Smooth muscle cell (in vitro differentiated cells): ENCODE measurements around the gene THRAP3. TPM values are rescaled to one million over a fixed set of nuclear protein-coding genes. Genes with fewer than 3 reads are reported as not detected.

Source experiments
- DNase-seq: peaks from one replicate; lab custom pipeline; 2025; ENCODE audit not compliant: unreplicated experiment; lab: John Stamatoyannopoulos, UW
- H2AFZ ChIP-seq: fragments of 200-600 bp; sonication (generic); 2 replicates; pipeline ENCODE4 v1.6.0; 2016; ENCODE audit warnings: antibody characterized with exemption, low read depth, mild to moderate bottlenecking
- H3F3A ChIP-seq: fragments of 200-600 bp; sonication (generic); 2 replicates; pipeline ENCODE4 v1.6.0; 2017; ENCODE audit warnings: antibody characterized with exemption, low read depth
- H3K27ac ChIP-seq: fragments of 200-600 bp; sonication (generic); 2 replicates; pipeline ENCODE4 v1.5.1; 2016; ENCODE audit warnings: low read depth, mild to moderate bottlenecking
- H3K27me3 ChIP-seq: fragments of 200-600 bp; sonication (generic); 2 replicates; pipeline ENCODE4 v1.6.1; 2016; ENCODE audit warnings: low read depth, mild to moderate bottlenecking
- H3K36me3 ChIP-seq: fragments of 200-600 bp; sonication (generic); 2 replicates; pipeline ENCODE4 v1.5.1; 2016; ENCODE audit warnings: low read depth
- H3K4me1 ChIP-seq: fragments of 200-600 bp; sonication (generic); 2 replicates; pipeline ENCODE4 v1.5.1; 2016; ENCODE audit warnings: low read depth
- H3K4me2 ChIP-seq: fragments of 200-600 bp; sonication (generic); 2 replicates; pipeline ENCODE4 v1.6.0; 2016; ENCODE audit warnings: mild to moderate bottlenecking
- H3K4me3 ChIP-seq: fragments of 200-600 bp; sonication (generic); 2 replicates; pipeline ENCODE4 v1.5.1; 2016; ENCODE audit warnings: mild to moderate bottlenecking
- H3K79me2 ChIP-seq: fragments of 200-600 bp; sonication (generic); 2 replicates; pipeline ENCODE4 v1.6.0; 2016; ENCODE audit warnings: low read depth, mild to moderate bottlenecking
- H3K9ac ChIP-seq: fragments of 200-600 bp; sonication (generic); 2 replicates; pipeline ENCODE4 v1.6.0; 2016; ENCODE audit warnings: low read depth
- H3K9me3 ChIP-seq: fragments of 200-600 bp; sonication (generic); replicated peaks from 2 replicates; pipeline ENCODE4 v1.5.1; 2016; ENCODE audit warnings: low read depth
- H4K20me1 ChIP-seq: fragments of 200-600 bp; sonication (generic); 2 replicates; pipeline ENCODE4 v1.6.0; 2016; ENCODE audit warnings: low read depth
- WGBS: methylation state at CpG from one replicate; pipeline ENCODE4 v1.1.7; 2016; ENCODE audit warnings: low lambda C conversion rate; 5-methylcytosine and 5-hydroxymethylcytosine counted together
- polyA plus RNA-seq: library from polyadenylated mRNA; unstranded; fragments of >200 nt; fragmentation: Nextera tagmentation; extraction: Ambion mirVana; gene quantifications from 2 replicates; pipeline ENCODE4 v1.2.1, GENCODE V29; 2016
- total RNA-seq: library from RNA; depleted of rRNA; stranded (reverse); fragments of >200 nt; gene quantifications from 2 replicates; pipeline ENCODE4 v1.2.3, GENCODE V29; 2014
- TF ChIP-seq, protein P1 (sequence below): fragments of 200-600 bp; sonication (generic); IDR thresholded peaks from 2 replicates; pipeline ENCODE4 v1.5.1; 2017; ENCODE audit warnings: borderline replicate concordance, mild to moderate bottlenecking, antibody characterized with exemption; ENCODE audit not compliant: insufficient read depth, poor library complexity, severe bottlenecking

THRAP3 gene
- total and polyA plus RNA-seq, 2 experiments from 2014 or later: 45.1 to 60.5 TPM

DNA sequence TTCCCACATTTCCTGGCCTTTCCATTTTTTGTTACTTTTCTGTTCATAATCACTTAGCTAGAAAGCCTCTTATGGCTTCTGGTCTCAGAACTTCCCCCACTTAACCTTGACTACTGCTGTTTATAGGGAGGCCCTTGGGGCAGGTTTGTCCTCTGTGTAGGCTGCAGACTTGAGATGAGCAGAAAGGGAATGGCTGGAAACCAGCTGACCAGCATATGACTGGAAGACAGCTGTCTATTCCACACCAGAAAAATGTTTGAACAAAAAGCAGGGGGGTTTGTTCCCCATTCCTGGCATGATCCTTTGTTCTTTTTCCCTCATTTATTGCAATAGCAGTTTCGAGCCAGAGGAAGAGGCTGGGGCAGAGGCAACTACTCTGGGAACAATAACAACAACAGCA is 77.0 kb downstream of the THRAP3 start:
- peak overlapping the region; percentile 91 for H3K27ac ChIP-seq
- peaks cover 11% of the 10 kb centered on the region for H3K36me3 ChIP-seq
- WGBS: 90% methylated on average over 1 of the region's 1 CpG
- TF ChIP-seq, protein P1, sequence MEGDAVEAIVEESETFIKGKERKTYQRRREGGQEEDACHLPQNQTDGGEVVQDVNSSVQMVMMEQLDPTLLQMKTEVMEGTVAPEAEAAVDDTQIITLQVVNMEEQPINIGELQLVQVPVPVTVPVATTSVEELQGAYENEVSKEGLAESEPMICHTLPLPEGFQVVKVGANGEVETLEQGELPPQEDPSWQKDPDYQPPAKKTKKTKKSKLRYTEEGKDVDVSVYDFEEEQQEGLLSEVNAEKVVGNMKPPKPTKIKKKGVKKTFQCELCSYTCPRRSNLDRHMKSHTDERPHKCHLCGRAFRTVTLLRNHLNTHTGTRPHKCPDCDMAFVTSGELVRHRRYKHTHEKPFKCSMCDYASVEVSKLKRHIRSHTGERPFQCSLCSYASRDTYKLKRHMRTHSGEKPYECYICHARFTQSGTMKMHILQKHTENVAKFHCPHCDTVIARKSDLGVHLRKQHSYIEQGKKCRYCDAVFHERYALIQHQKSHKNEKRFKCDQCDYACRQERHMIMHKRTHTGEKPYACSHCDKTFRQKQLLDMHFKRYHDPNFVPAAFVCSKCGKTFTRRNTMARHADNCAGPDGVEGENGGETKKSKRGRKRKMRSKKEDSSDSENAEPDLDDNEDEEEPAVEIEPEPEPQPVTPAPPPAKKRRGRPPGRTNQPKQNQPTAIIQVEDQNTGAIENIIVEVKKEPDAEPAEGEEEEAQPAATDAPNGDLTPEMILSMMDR: no peak
- H3F3A ChIP-seq: peaks cover 35% of the 10 kb centered on the region
- H3K27me3 ChIP-seq: no peaks in the 10 kb centered on the region
- H3K9ac ChIP-seq: no peak overlapping the region
- peaks cover 3% of the 10 kb centered on the region for H3K4me1 ChIP-seq
- H3K4me2 ChIP-seq: no peak overlapping the region
- no peaks in the 10 kb centered on the region for H3K79me2 ChIP-seq
- no peaks in the 10 kb centered on the region for H3K9me3 ChIP-seq
- H4K20me1 ChIP-seq: peaks cover 17% of the 10 kb centered on the region
- no peak for DNase-seq
- no peak overlapping the region for H3K4me3 ChIP-seq
- H2AFZ ChIP-seq: no peak overlapping the region

DNA sequence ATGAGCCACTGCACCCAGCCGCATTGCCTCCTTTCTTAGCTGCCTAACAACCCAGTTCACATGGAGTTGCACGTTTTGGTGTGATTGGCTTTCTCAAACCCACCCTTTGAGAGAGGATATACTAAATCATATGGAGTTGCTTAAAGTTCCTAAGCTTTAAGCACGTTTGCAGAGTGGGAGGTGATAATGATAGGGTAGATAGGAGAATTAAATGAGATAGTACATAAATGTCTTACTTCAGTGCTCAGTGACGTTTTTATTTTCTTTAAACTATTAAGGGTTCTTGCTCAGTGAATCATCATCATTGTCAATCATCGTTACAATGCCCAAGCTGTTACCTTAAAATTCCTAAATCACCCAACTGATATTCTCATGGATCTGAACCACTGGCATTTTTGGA is 79.0 kb downstream of the THRAP3 start:
- no peak for DNase-seq
- TF ChIP-seq, protein P1: no peak
- no peaks in the 10 kb centered on the region for H3K27me3 ChIP-seq
- H3K9ac ChIP-seq: no peak overlapping the region
- no peak overlapping the region for H3K4me2 ChIP-seq
- 72% methylated on average over 5 of the region's 5 CpGs for WGBS
- H3K79me2 ChIP-seq: peaks cover 7% of the 10 kb centered on the region
- no peak overlapping the region for H3K4me3 ChIP-seq
- H3K36me3 ChIP-seq: peaks cover 11% of the 10 kb centered on the region
- no peaks in the 10 kb centered on the region for H3K9me3 ChIP-seq
- H4K20me1 ChIP-seq: peaks cover 28% of the 10 kb centered on the region
- no peak overlapping the region for H3K27ac ChIP-seq
- H2AFZ ChIP-seq: no peak overlapping the region
- H3K4me1 ChIP-seq: peaks cover 10% of the 10 kb centered on the region
- peaks cover 35% of the 10 kb centered on the region for H3F3A ChIP-seq

DNA sequence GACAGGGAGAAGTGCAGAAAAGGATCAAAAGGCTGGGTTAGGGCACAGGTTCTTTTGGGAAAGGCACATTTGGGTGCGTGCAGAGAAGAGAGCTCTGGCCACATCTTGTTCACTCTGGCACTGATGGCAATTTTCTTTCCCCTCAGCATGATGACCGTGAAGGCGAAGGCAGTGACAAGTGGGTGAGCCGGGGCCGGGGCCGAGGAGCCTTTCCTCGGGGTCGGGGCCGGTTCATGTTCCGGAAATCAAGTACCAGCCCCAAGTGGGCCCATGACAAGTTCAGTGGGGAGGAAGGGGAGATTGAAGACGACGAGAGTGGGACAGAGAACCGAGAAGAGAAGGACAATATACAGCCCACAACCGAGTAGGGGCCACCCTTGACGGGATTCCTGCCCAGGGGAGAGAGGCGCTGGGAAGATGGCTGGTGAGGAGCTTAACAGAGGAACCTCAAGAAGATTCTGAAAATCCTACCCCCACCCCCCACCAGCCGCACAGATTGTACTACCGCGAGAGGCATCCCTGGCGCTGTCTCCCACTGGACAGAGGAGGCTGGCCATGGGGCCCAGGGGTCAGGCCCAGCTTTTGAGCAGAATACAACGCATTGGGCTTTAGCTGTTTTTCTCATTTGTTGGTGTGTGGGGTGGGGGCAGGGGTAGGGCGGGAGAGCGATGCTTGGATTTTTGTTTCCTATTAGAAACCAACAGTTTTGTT is 79.6 kb downstream of the THRAP3 start:
- Histone ChIP-seq H3K27ac (no peak overlapping the region), H3K9ac (no peak overlapping the region), H3K36me3 (peaks cover 11% of the 10 kb centered on the region), H3F3A (peaks cover 35% of the 10 kb centered on the region), H3K4me2 (no peak overlapping the region), H3K4me3 (no peak overlapping the region), H4K20me1 (peaks cover 30% of the 10 kb centered on the region), H3K9me3 (no peaks in the 10 kb centered on the region), H3K79me2 (peaks cover 11% of the 10 kb centered on the region), H3K4me1 (peaks cover 10% of the 10 kb centered on the region), H2AFZ (no peak overlapping the region), H3K27me3 (no peaks in the 10 kb centered on the region)
- WGBS: 95% methylated on average over 17 of the region's 23 CpGs
- DNase-seq: no peak
- TF ChIP-seq, protein P1: no peak

- no peak overlapping the region for H2AFZ ChIP-seq
- H3F3A ChIP-seq: peaks cover 35% of the 10 kb centered on the region
- peaks cover 34% of the 10 kb centered on the region for H4K20me1 ChIP-seq
- H3K9me3 ChIP-seq: no peaks in the 10 kb centered on the region
- no peak overlapping the region for H3K4me2 ChIP-seq
- DNase-seq: no peak
- H3K36me3 ChIP-seq: peaks cover 11% of the 10 kb centered on the region
- no peak overlapping the region for H3K4me3 ChIP-seq
- H3K9ac ChIP-seq: no peak overlapping the region
- TF ChIP-seq, protein P1: no peak
- H3K27me3 ChIP-seq: no peaks in the 10 kb centered on the region
- peaks cover 15% of the 10 kb centered on the region for H3K79me2 ChIP-seq
- peaks cover 10% of the 10 kb centered on the region for H3K4me1 ChIP-seq
- 87% methylated on average over 7 of the region's 7 CpGs for WGBS
- peak overlapping the region; percentile 87 for H3K27ac ChIP-seq
Measured at GRCh38 chr1:36304521-36304920, 80.3 kb downstream of the THRAP3 start.
